Muscle layer of duodenum (tissue), 2 donors: ENCODE results near the gene KCNMA1.

Experiments used
- H3K27ac ChIP-seq: one replicate; pipeline ENCODE4 v1.7.0; 2013; ENCODE audit warnings: mild to moderate bottlenecking, low read length
- H3K27me3 ChIP-seq: one replicate; pipeline ENCODE4 v1.7.0; 2013; ENCODE audit warnings: low read depth, mild to moderate bottlenecking, control low read depth, low read length
- H3K36me3 ChIP-seq, 2 donors: one replicate each; pipeline ENCODE4 v1.7.0; 2013; ENCODE audit warnings: low read length in 2 of 2, control low read depth in 1 of 2, mild to moderate bottlenecking in 1 of 2; ENCODE audit not compliant: insufficient read depth in 2 of 2, control insufficient read depth in 1 of 2
- H3K4me1 ChIP-seq, 2 donors: one replicate each; pipeline ENCODE4 v1.7.0; 2013; ENCODE audit warnings: low read length in 2 of 2, mild to moderate bottlenecking in 2 of 2, control low read depth in 1 of 2, moderate library complexity in 1 of 2; ENCODE audit not compliant: insufficient read depth in 2 of 2, control insufficient read depth in 1 of 2
- H3K4me3 ChIP-seq, 2 donors: one replicate each; pipeline ENCODE4 v1.7.0; 2013; ENCODE audit warnings: low read length in 2 of 2, low read depth in 1 of 2, mild to moderate bottlenecking in 1 of 2
- H3K9me3 ChIP-seq, 2 donors: one replicate each; pipeline ENCODE4 v1.7.0; 2013; ENCODE audit warnings: low read length in 2 of 2, control low read depth in 1 of 2, mild to moderate bottlenecking in 1 of 2; ENCODE audit not compliant: control insufficient read depth in 1 of 2
- donor health status: healthy.

Gene KCNMA1

GRCh38 chr10:77234599-77234998 lies 403.0 kb downstream of the KCNMA1 start:
- H3K27me3 ChIP-seq, result no peaks in the 10 kb centered on the region
- peaks cover 0 to 4% of the 10 kb centered on the region in 2 donors for H3K4me1 ChIP-seq
- no peak overlapping the region for H3K4me3 ChIP-seq
- no peak overlapping the region for H3K27ac ChIP-seq
- H3K36me3 ChIP-seq, result no peaks in the 10 kb centered on the region
- no peaks in the 10 kb centered on the region for H3K9me3 ChIP-seq

GRCh38 chr10:77233466-77233865 lies 404.1 kb downstream of the KCNMA1 start:
- H3K27me3 ChIP-seq, result no peaks in the 10 kb centered on the region
- peaks cover 0 to 4% of the 10 kb centered on the region in 2 donors for H3K4me1 ChIP-seq
- H3K4me3 ChIP-seq, result no peak overlapping the region
- H3K27ac ChIP-seq, result no peak overlapping the region
- H3K36me3 ChIP-seq, result no peaks in the 10 kb centered on the region
- no peaks in the 10 kb centered on the region for H3K9me3 ChIP-seq

- no peak overlapping the region for H3K27ac ChIP-seq
- H3K4me3 ChIP-seq, result no peak overlapping the region
- no peaks in the 10 kb centered on the region for H3K9me3 ChIP-seq
- no peaks in the 10 kb centered on the region for H3K36me3 ChIP-seq
- no peaks in the 10 kb centered on the region for H3K27me3 ChIP-seq
- H3K4me1 ChIP-seq, result peaks cover 0 to 4% of the 10 kb centered on the region in 2 donors
Observed at GRCh38 chr10:77231884-77232610, 405.6 kb downstream of the KCNMA1 start.

GRCh38 chr10:77231375-77231774 lies 406.2 kb downstream of the KCNMA1 start:
- no peaks in the 10 kb centered on the region for H3K36me3 ChIP-seq
- no peaks in the 10 kb centered on the region for H3K9me3 ChIP-seq
- no peak overlapping the region for H3K27ac ChIP-seq
- no peaks in the 10 kb centered on the region for H3K27me3 ChIP-seq
- H3K4me3 ChIP-seq, result no peak overlapping the region
- H3K4me1 ChIP-seq, result peaks cover 0 to 4% of the 10 kb centered on the region in 2 donors

- H3K4me3 ChIP-seq, result no peak overlapping the region
- H3K27ac ChIP-seq, result no peak overlapping the region
- peaks cover 0 to 4% of the 10 kb centered on the region in 2 donors for H3K4me1 ChIP-seq
- H3K27me3 ChIP-seq, result no peaks in the 10 kb centered on the region
- no peaks in the 10 kb centered on the region for H3K36me3 ChIP-seq
- H3K9me3 ChIP-seq, result no peaks in the 10 kb centered on the region
Observed at GRCh38 chr10:77230194-77230593, 407.4 kb downstream of the KCNMA1 start.

GRCh38 chr10:77229704-77230103 lies 407.9 kb downstream of the KCNMA1 start:
- Histone ChIP-seq H3K27ac (no peak overlapping the region), H3K4me3 (no peak overlapping the region), H3K36me3 (no peaks in the 10 kb centered on the region), H3K4me1 (peaks cover 0 to 4% of the 10 kb centered on the region in 2 donors), H3K9me3 (no peaks in the 10 kb centered on the region), H3K27me3 (no peaks in the 10 kb centered on the region)

GRCh38 chr10:77228559-77228958 lies 409.0 kb downstream of the KCNMA1 start:
- Histone ChIP-seq H3K27me3 (no peaks in the 10 kb centered on the region), H3K27ac (no peak overlapping the region), H3K36me3 (no peaks in the 10 kb centered on the region), H3K4me3 (no peak overlapping the region), H3K4me1 (no peaks in the 10 kb centered on the region), H3K9me3 (no peaks in the 10 kb centered on the region)

GRCh38 chr10:77226853-77227565 lies 410.6 kb downstream of the KCNMA1 start:
- H3K27me3 ChIP-seq, result no peaks in the 10 kb centered on the region
- no peaks in the 10 kb centered on the region for H3K4me1 ChIP-seq
- no peaks in the 10 kb centered on the region for H3K9me3 ChIP-seq
- H3K36me3 ChIP-seq, result no peaks in the 10 kb centered on the region
- H3K27ac ChIP-seq, result peak overlapping the region; percentile 8
- H3K4me3 ChIP-seq, result no peak overlapping the region

GRCh38 chr10:77226452-77226851 lies 411.2 kb downstream of the KCNMA1 start:
- Histone ChIP-seq H3K4me1 (no peaks in the 10 kb centered on the region), H3K27me3 (no peaks in the 10 kb centered on the region), H3K27ac (peak overlapping the region; percentile 8), H3K4me3 (no peak overlapping the region), H3K36me3 (no peaks in the 10 kb centered on the region), H3K9me3 (no peaks in the 10 kb centered on the region)

- Histone ChIP-seq H3K27me3 (no peaks in the 10 kb centered on the region), H3K9me3 (no peaks in the 10 kb centered on the region), H3K27ac (peak overlapping the region; percentile 8), H3K4me3 (no peak overlapping the region), H3K4me1 (no peaks in the 10 kb centered on the region), H3K36me3 (no peaks in the 10 kb centered on the region)
Observed at GRCh38 chr10:77226020-77226419, 411.6 kb downstream of the KCNMA1 start.

- no peak overlapping the region for H3K4me3 ChIP-seq
- no peaks in the 10 kb centered on the region for H3K9me3 ChIP-seq
- H3K27ac ChIP-seq, result peak overlapping the region; percentile 40
- H3K4me1 ChIP-seq, result peaks cover 0 to 5% of the 10 kb centered on the region in 2 donors
- no peaks in the 10 kb centered on the region for H3K27me3 ChIP-seq
- no peaks in the 10 kb centered on the region for H3K36me3 ChIP-seq
Observed at GRCh38 chr10:77223526-77224460, 413.8 kb downstream of the KCNMA1 start.
